GM21737 (cell line): Measurements from ENCODE around the gene NUMA1.
A peak's percentile ranks its signal among the peaks of the same experiment; 100 is the strongest.

Experiments
- ATAC-seq: cut with Tn5 transposase; IDR thresholded peaks from one replicate; pipeline ENCODE4 v1.9.1; 2021; ENCODE audit warnings: mild to moderate bottlenecking, moderate library complexity; ENCODE audit not compliant: unreplicated experiment

Gene NUMA1

GRCh38 chr11:72001834-72002591 is 78.3 kb downstream of the NUMA1 start:
- ATAC-seq, result no peak

GRCh38 chr11:72001285-72001684 is 79.1 kb downstream of the NUMA1 start:
- no peak for ATAC-seq

GRCh38 chr11:72000202-72000867 is 80.0 kb downstream of the NUMA1 start:
- ATAC-seq, result no peak

- ATAC-seq, result no peak
Observed at GRCh38 chr11:71999798-72000197, 80.5 kb downstream of the NUMA1 start.

GRCh38 chr11:71999362-71999761 is 81.0 kb downstream of the NUMA1 start:
- ATAC-seq, result no peak

GRCh38 chr11:71998649-71999310 is 81.6 kb downstream of the NUMA1 start, which contains the start of gene IL18BP:
TSS of gene IL18BP (plus strand) at chr11:71998909. CDS start at chr11:71999985, 1,076 bp downstream.
- ATAC-seq, result no peak

GRCh38 chr11:71998061-71998460 is 82.3 kb downstream of the NUMA1 start:
- no peak for ATAC-seq

- ATAC-seq, result no peak
Observed at GRCh38 chr11:71997594-71997993, 82.7 kb downstream of the NUMA1 start.

- no peak for ATAC-seq
Observed at GRCh38 chr11:71996946-71997345, 83.4 kb downstream of the NUMA1 start.

GRCh38 chr11:71996517-71996916 is 83.8 kb downstream of the NUMA1 start:
- no peak for ATAC-seq

- ATAC-seq, result no peak
Observed at GRCh38 chr11:71995726-71996291, 84.5 kb downstream of the NUMA1 start.

- ATAC-seq, result no peak
Observed at GRCh38 chr11:71994786-71995185, 85.6 kb downstream of the NUMA1 start.

GRCh38 chr11:71992136-71992730 is 88.1 kb downstream of the NUMA1 start:
- ATAC-seq, result no peak

- peak; percentile 67 for ATAC-seq
Observed at GRCh38 chr11:71991494-71991893, 88.8 kb downstream of the NUMA1 start.

- no peak for ATAC-seq
Observed at GRCh38 chr11:71990701-71991100, 89.6 kb downstream of the NUMA1 start.

GRCh38 chr11:71988050-71988449 is 92.3 kb downstream of the NUMA1 start:
- ATAC-seq, result no peak

- ATAC-seq, result no peak
Observed at GRCh38 chr11:71987521-71987920, 92.8 kb downstream of the NUMA1 start.

- no peak for ATAC-seq
Observed at GRCh38 chr11:71986131-71986530, 94.2 kb downstream of the NUMA1 start.

- ATAC-seq, result no peak
Observed at GRCh38 chr11:71979602-71980001, 100.7 kb downstream of the NUMA1 start.

GRCh38 chr11:71979094-71979493 is 101.2 kb downstream of the NUMA1 start:
- ATAC-seq, result no peak
